ENCODE measurements around the gene ASF1B.

ASF1B gene

GRCh38 chr19:14106840-14107239, 29.5 kb downstream of the ASF1B start:
- no peak for DNase-seq

GRCh38 chr19:14105680-14106079, 30.7 kb downstream of the ASF1B start:
- no peak for DNase-seq

- DNase-seq = no peak
These were observed 33.1 kb downstream of the ASF1B start for GRCh38 chr19:14103310-14103709.

GRCh38 chr19:14102756-14103155, 33.6 kb downstream of the ASF1B start:
- no peak for DNase-seq

- DNase-seq = no peak
These were observed 34.2 kb downstream of the ASF1B start for GRCh38 chr19:14102102-14102696.

- DNase-seq = no peak
These were observed 35.3 kb downstream of the ASF1B start for GRCh38 chr19:14101003-14101545.

GRCh38 chr19:14097532-14098151, 38.7 kb downstream of the ASF1B start:
- no peak for DNase-seq

GRCh38 chr19:14096272-14096992, 40.0 kb downstream of the ASF1B start:
- no peak for DNase-seq

- DNase-seq = no peak
These were observed 41.5 kb downstream of the ASF1B start for GRCh38 chr19:14094854-14095253.

- no peak for DNase-seq
These were observed 43.1 kb downstream of the ASF1B start for GRCh38 chr19:14093117-14093823.

GRCh38 chr19:14091813-14092462, 44.5 kb downstream of the ASF1B start:
- DNase-seq = peak; percentile 72

GRCh38 chr19:14091081-14091812, 45.1 kb downstream of the ASF1B start:
- DNase-seq = peak; percentile 60

- DNase-seq = peak; percentile 96
These were observed 45.8 kb downstream of the ASF1B start, which contains the start of gene SAMD1 for GRCh38 chr19:14090509-14091080. TSS of gene SAMD1 (minus strand) at chr19:14090751.

- DNase-seq = peak; percentile 64
These were observed 46.5 kb downstream of the ASF1B start for GRCh38 chr19:14089662-14090508.

GRCh38 chr19:14089412-14089661, 47.1 kb downstream of the ASF1B start:
- peak; percentile 44 for DNase-seq

GRCh38 chr19:14088634-14089411, 47.6 kb downstream of the ASF1B start:
- DNase-seq = no peak

GRCh38 chr19:14086098-14086497, 50.3 kb downstream of the ASF1B start:
- no peak for DNase-seq

- DNase-seq = no peak
These were observed 50.9 kb downstream of the ASF1B start, which contains the start of gene C19orf67 for GRCh38 chr19:14085309-14085995. TSS of gene C19orf67 (minus strand) at chr19:14085783. CDS start at chr19:14085627, 156 bp downstream.

GRCh38 chr19:14082675-14082960, 53.8 kb downstream of the ASF1B start:
- DNase-seq = no peak
